Stimulated activated CD4-positive, alpha-beta T cell treated with anti-CD3 and anti-CD28 coated beads, Interleukin-2, amount 100 ng/mL, for 4 hours (primary cell): ENCODE data around the gene PRELID3B.
"Not testable (repeated sequence)": the region's sequence is repeated elsewhere in the genome, so short reads cannot be mapped to it uniquely, and the experiment has no call there.

Experiments used
- DNase-seq: peaks from one replicate; pipeline ENCODE4 v3.0.0-alpha.2; 2020; ENCODE audit warnings: low read depth

Gene PRELID3B

DNA sequence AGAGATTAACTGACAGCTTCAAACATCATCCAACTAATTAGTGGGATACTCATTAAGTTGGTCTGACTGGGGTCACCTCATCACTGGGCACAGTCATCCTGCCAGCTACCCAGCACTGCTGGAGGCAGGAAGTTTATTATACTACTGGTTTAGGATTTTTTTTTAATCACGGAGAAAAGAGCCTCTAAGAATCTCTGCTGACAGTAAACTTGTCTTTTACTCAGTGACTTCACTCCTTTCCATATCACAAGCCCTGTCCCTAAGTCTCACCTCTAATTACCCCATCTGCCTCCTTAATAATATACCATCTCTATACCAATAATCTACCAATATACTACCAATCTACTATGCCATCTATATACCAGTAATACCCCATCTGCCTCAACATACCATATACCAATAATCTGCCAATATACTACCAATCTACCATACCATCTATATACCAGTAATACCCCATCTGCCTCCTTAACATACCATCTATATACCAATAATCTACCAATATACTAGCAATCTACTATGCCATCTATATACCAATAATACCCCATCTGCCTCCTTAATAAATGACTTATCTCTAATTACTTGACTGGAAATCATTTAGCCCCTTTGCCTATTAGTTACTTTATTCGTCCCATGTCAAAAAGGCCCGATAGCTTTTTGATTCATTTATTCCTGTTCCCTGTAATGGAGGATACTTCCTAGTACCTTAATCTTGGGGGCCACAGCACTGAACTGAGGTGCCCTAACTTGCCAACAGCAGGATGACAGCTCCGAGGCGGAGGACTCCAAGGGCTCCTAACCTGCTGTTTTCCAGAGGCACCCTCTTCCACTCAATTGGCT is 15.5 kb downstream of the PRELID3B start:
- no peak for DNase-seq

DNA sequence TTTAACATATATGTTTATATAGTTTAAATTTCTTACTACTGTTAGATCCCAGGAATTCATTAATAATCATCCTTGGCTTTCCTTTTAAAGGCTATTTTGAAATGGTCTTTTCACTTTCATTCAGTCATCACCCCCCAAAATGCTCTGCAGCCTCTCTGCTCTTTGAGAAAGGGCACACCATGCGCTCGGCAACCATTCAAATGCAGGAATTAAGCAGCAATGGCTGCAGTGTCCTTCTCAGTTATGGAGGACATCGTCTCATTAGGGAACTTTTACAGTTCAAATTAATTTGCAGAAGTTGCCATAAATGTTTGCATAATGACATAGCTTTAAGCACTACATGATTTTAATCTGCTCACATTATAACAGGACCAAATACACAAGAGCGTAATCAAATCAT is 17.1 kb downstream of the PRELID3B start:
- DNase-seq: no peak

DNA sequence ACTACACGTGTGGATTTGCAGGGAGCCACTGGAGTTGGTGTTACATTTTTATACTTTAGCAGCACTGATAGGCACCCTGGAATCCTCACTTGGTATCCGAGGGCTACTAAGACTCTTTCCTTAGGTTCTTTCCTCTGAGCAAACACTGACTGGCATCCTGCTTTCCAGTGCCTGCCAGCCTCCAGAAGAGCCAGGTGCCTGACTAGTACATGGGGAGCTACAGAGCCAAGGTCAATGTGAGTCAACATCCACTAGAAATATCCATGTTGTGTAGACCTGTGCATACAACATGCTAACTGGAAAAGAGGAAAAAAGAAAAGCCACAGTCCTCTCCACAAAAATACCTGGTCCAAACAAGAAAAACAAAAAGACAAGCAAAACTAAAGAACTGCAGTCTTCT is 17.5 kb downstream of the PRELID3B start:
- no peak for DNase-seq

DNA sequence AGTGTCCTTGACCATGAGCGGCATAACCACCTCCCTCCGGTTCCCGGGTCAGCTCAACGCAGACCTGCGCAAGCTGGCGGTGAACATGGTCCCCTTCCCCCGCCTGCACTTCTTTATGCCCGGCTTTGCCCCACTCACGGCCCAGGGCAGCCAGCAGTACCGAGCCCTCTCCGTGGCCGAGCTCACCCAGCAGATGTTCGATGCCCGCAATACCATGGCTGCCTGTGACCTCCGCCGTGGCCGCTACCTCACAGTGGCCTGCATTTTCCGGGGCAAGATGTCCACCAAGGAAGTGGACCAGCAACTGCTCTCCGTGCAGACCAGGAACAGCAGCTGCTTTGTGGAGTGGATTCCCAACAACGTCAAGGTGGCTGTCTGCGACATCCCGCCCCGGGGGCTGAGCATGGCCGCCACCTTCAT is 18.5 kb downstream of the PRELID3B start:
- DNase-seq: no peak

DNA sequence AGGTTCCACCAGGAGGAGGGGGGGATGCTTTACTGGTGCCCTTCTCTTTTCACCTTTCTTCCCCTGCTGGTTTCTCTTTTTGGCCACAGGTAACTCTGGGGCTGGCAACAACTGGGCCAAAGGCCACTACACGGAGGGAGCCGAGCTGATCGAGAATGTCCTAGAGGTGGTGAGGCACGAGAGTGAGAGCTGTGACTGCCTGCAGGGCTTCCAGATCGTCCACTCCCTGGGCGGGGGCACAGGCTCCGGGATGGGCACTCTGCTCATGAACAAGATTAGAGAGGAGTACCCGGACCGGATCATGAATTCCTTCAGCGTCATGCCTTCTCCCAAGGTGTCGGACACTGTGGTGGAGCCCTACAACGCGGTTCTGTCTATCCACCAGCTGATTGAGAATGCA is 19.0 kb downstream of the PRELID3B start:
- no peak for DNase-seq

DNA sequence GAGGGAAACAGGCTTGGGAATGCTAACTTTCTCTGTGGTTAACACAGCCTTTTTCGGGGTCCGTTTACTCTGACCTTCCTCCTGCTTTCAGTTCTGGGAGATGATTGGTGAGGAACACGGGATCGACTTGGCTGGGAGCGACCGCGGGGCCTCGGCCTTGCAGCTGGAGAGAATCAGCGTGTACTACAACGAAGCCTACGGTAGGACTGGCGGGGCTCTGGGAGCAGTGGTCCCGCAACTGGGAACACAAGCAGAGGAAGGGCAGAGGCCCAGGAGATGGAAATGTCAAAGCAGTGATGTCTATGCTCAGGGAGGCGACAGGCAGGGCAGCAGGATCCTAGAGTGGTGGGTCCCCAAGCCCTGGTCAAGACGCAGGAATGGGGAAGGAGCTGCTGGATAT is 19.8 kb downstream of the PRELID3B start:
- no peak for DNase-seq

DNA sequence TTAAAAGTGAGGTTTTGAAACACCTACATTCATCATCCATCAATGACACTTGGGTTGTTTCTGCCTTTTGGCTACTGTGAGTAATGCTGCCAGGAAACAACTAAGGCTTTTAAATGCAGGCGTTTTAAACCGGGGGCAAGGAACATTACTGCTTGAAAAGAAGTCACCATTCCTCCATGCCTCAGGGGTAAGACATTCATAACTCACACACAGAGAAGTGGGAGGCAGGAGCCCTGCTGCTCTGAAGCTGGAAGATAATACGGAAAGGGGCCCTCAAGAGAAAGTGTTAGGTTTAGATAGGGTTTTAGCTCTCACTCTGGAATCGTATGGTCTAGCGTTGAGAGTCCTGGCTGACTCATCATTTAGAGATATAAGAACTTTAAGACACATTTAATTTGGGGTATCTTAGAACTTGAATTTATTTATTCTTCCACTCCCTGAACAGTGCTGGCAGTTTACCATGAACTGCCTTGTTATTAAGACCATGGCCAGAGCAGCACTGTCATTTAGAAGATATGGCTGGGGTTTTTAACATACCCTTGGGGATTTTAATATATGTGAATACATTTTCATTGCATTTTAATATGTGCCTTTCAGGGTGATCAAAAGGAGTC is 21.5 kb downstream of the PRELID3B start:
- DNase-seq: no peak

DNA sequence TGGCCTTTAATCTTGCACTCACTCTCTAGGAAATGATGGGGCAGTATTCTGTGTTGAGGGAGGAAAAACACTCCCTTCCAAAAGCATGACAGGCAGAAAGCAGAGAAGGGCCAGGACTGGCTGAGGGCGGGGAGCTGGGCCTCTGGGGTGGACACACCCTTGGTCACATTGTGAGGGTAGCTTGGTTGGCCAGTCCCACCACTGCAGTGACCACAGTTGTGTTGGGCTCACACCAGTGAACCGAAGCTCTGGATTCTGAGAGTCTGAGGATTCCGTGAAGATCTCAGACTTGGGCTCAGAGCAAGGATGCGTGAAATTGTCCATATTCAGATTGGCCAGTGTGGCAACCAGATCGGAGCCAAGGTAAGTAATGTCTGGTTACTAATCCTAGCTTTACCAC is 23.4 kb downstream of the PRELID3B start, which contains the start of gene TUBB1:
Gene TUBB1, plus strand, starts transcription at position 213 of the 400 bp plus-strand sequence. Its CDS starts 94 bp downstream, at position 307.
- DNase-seq: no peak

DNA sequence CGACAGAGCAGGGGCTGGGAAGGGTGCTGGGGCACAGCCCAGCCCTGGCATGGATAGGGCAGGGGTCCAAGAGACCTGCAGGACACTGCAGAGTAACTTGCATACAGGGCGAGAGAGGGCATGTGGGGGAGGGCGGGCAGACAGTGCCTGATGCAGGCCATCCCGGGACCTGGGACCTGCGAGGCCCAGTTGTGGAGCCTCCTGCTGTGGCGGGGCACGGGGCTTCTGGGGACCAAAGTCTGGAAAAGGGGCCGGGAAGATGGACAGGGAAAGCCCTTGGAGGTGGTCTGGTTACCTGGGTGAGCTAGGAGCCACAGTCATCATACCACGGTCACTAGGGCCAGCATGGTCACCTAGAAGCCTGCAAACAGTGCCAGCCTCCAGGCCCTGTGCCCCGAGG is 23.8 kb downstream of the PRELID3B start:
- DNase-seq: no peak

DNA sequence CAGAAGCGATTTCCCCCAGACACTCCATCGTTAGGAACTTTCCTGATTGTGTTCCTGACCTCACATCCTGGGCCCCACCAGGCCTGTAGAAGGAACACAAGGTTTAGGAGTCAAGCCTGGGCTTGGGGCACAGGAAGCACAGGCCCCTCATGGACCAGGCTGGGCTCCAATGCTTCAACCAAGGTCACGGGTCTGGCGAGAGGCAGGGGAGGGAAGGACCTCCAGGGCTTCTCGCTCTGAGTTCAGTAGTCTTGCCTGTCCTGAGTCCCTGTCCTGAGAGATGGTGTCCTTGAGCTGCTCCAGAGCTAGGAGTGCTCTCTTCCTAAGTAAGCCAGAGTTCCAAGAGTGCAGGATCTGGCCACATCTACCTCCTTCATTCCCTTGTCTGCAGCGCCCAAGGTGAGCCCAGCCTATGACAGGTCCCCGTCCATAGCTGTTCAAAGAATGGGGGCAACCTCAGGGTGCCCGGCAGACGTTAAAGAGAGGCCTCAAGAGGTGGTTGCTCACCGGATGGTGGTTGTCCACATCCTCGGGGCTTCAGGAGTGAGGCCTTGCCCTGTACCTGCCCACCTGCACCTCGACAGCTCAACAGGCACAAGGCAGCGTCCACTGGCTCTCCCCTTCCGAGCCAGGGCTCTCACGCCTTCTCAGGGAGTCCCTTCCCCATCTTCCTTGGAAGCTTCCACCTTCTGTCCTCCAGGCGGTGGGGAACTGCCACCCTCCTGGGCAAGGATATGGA is 24.9 kb downstream of the PRELID3B start:
- DNase-seq: no peak

DNA sequence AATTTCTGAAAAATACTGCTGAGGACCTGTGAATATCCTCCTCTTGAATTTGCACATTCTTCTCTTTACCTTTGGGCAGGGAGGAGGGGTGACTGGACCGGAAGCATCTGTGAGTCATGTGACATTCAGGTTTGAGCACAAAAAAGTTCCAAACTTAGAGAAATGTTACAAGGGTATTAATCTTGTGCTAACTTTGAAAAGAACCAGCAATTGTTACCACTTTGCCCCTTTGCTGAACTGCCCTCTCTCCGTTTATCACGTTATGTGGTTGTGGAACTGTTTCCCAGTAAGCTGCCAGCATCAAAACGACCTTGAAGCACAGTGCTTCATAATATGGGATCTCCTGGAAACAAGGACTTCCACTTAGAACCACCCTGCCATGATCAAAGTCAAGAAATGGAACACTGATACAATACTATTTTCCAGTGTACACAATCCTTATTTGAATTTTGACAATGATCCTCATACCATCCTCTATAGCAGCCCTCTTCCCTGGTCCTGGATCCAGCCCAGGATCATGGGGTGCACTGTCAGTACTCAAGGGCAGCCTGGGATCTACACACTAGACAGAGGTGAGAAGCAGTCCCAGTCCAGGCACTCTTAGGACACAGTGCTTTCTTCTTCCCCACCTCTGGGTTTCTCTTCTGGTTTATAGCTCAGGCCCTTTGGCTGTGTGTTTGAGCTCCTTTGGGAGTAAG is 25.6 kb downstream of the PRELID3B start:
- no peak for DNase-seq

DNA sequence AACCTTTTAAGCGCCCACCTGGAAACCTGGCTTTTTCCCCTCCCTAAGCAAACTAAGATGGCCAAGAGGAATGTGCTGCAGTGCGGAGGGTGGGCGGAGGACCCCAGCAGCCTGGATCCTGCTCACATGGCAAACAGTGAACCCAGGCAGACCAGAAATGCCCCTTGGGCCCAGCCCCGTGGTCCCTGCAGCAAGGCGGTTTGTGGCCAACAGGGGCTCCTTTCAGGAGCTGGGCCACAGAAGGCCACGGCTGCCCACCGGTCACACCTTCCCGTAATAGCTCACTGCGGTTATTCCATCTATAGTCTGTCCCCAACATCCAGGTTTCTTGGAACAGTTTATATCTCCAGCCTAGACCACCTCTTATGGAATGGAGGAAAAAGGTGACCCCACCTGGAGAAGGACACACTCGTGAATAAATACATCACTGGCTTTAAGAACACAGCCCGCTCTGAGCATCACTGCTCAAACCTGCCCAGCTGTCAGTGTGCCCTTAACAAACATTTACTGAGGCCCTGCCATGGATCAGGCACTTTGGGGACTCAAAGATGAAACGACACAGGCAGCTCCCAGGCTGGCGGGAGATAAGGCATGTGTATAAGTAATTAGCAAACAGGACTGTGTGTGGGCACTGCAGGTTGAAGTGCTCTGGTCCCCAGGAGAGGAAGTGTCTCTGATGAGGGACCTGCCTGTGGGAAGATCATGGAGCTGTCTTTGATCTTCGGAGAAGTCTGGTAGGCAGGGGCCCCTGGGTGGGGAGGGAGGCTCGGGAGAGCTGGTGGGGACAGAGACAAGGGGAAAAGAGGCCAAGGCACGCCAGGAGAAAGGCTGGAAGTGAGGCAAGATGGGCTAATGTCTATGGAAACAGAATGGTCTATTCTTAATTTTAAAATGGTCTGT is 26.5 kb downstream of the PRELID3B start:
- no peak for DNase-seq

DNA sequence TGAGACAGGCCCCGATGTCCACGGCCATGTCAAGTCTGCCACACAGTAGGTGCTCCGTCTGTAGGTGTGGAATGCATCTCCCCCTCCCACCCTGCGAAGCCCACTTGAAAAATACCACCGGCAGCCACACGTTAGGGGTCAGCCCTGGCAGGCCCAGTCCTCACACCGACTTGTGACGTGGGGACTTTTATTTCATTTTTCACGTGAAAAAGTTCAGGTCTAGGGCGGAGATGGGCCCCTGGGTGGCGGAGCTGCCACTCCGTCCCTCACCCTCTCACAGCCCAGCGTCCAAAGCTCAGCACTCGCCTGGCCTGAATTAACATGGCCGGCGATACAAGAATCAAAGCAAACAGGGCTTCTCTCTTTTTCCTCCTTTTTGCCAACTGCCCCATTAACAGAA is 27.2 kb downstream of the PRELID3B start:
- no peak for DNase-seq

DNA sequence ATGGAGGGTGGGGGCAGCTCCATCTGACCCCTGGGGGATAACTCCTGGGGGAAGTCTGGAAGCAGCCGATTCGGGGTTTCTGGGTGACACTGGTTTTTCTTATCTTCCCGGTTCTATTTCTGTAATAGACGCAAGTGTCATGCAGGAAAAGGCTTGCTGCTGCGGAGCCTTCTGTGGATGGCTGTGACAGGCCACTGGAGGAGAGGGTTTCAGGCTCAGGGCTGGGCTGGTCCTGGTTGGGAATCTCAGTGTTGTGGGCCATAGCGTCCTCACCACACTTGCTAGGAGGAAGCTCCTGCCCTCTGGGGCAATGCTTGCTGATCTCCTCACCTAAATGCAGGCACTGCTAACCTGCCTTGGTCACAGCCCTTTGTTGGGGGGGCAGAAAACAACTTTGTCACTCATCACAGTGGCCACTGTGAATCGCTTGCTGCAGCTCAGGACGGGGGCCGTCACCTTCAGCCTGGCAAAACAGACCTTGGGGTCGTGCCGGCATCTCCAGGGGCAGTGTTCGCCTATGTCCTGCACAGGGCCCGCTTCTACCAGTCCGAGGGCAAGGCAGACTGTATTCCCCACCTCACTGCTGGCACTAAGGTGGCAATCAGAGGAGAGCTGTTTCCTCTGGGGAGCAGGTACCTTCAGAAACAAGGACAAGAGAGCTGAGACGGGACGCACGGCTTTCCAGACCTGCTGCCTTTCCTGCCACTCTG is 27.8 kb downstream of the PRELID3B start:
- DNase-seq: no peak

DNA sequence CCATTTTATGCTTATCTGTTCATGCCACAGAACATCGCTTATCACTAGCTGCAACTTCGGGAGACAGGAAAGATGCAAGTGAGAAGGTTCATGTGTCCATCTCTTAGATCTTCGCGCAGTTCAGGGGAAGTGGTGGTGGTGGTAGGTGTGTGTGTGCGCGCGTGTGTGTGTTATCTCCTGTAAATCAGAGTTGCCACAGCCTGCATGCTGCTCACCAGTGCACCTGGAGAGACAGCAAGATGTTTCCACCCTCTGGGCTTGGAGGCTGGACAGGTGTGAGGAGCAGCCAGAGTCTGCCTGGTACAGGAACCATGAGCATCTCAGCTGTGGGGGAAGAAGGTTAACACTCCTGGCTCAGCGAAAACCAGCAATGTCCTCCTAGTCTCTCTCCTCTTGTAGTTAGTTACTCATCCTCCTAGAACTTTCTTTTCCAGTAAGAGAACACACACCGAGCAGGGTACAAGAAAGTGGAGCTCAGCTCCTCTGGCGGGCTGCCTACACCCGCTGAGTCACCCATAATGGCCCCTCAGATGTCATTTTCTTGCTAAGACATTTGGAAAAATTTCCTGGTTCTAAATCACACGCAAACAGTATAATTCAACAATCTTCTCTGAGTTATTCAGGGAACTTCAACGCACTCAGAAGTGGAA is 28.5 kb downstream of the PRELID3B start:
- no peak for DNase-seq

DNA sequence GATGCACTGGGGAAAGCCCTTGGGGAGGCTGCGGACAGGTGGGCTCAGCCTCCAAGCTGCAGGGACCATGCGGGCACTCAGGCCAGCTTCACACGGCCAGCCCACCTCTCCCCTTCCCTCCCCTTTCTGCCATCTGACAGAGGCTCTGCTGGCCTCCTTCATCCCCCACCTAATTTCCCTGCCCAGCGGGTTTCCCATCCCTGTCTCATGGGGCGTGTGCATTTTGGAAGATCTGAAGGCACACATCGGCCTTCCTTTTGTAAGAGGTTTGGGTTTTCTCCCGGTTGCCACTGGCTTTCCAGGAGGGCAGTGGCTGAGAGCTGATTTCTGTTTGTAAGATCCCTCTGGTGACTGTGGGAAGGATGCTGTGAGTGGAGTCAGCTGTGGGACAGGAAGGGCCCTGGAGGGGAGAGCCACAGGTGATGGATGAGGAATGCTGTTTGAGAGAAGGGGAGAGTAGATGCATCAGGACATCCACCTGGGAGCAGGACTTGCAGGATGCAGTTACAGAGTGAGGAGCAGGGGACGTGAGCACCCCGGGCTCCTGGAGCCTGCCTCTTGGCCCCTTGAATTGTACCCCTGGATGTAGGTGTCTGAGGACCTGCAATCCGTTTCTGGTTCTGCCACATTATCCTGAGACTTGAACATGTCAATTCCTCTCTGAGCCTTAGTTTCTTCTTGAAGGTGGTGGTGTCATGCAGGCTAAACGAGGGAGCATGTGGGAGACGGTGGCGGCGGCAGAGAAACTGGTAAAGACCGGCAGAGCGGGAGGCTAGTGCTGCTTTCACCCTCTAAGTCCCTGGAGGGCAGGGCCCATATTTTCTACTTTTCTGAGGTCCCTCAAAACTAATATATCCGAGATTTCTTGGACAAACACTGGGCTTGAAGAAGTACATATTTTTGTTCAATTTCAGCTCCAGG is 29.3 kb downstream of the PRELID3B start:
- no peak for DNase-seq

DNA sequence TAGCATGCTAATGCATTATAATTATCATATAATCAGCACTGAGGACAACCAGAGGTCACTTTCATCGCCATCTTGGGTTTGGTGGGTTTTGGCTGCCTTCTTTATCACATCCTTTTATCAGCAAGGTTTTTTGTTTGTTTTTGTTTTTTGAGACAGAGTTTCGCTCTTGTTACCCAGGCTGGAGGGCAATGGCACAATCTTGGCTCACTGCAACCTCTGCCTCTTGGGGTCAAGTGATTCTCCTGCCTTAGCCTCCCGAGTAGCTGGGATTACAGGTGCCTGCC is 30.8 kb downstream of the PRELID3B start:
- not testable (repeated sequence) for DNase-seq

DNA sequence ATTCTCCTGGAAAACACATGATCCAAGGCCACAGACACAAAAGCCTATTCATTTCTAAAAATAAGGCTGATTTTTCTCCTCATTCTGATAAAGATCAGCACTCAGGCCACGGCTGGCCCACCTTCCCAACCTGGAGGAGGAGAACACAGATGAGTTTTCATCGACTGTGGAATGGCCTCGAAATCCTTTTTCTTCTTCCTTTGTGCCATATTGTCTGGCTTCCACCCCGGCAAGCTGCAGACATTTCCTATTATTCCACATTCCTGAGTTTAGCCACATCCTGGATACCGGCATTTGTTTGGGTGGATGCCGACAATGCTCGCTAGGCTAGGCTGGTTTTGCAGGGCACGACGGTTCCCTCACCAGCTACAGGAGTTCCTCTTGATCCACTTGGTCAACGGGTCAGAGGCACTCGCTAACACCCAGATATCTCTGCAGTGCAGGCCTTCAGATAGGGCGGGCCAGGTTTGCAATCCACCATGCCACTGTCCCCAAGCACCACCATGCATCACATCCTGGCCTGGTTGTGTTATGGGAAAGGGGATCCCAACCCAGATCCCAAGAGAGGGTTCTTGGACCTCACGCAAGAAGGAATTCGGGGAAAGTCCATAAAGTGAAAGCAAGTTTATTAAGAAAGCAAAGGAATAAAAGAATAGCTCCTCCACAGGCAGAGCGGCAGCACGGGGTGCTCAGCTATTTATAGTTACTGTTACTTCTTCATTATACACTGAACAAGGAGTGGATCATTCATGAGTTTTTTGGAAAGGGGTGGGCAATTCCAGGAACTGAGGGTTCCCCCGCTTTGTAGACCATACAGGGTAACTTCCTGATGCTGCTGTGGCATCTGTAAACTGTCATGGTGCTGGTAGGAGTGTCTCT is 31.4 kb downstream of the PRELID3B start:
- DNase-seq: no peak
